GM04504 (cell line): ENCODE results near the gene HSF2.

ENCODE experiments used
- DNase-seq: peaks from one replicate; pipeline ENCODE4 v3.0.0-alpha.2; 2012; ENCODE audit warnings: low read depth

HSF2 gene

DNA sequence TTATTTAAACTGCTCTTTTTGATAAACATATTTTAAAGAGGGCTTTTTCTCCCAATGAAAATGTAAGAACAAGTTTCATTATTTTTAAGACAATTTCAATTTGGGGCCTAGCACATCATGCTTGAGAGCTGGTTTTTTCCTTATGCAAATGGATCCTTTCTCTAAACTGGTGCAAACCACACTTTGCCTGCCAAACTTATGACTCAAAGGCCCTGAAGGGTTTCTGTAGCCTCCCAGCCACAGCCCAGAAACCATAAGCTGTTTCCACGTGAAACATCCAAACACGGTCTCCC lies 451 bp upstream of the HSF2 start:
- no peak for DNase-seq

DNA sequence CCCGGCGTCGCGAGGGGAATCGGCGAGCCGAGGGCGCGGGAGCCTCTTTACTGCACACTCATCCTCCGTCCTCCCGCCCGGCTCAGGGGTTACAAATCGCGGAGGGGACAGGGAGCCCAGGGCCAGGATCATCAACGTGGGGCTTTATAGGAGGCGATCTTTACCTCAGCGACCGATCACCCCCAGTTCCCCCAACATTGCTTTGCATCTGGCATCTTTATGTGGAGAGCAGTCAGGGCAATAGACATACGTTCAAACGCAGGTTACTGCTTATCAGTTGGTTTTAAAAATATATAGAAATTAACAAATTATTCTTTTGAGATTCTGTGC lies 634 bp downstream of the HSF2 start:
- DNase-seq, result no peak

- DNase-seq, result no peak
These were observed 1.1 kb downstream of the HSF2 start for GRCh38 chr6:122400462-122401089.

DNA sequence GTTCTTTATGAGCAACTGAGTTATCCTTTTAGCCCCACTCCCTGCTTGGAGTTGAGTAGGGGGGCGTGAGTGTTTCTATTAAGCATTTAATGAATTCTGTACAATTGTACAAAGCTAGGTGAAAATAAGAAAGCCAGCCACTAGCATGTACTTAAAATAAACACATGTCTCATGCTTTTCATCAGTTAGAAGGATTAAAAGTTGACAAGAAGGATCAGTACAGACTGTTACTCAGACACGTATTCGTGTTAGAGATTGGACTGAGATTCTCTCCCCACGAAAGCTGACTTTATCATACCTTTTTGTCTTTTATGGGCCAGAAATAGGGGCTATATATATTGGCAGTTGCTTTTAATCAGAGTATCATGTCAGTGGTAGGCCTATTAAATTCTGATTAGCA lies 1.7 kb downstream of the HSF2 start:
- DNase-seq, result no peak

DNA sequence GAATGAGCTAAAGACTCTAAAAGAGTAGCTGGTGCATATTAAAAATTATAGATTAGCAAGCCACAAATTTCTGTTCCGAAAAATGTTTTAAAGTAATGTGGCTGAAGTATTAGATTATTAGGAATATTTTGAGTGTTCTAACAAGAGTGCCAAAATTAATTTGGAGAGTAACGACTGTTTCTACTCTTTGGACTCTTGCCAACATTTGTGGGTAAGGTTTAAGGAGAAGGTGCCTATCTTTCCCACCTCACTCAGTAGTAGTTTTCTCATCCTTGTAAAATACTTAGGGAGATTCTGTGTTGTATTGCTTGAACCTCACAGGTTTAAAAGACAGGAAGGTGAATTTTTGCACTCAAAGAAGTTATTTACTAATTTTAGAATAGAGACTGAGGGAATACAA lies 5.0 kb downstream of the HSF2 start:
- DNase-seq, result no peak

GRCh38 chr6:122405417-122405816 lies 6.0 kb downstream of the HSF2 start:
- no peak for DNase-seq

- DNase-seq, result no peak
These were observed 6.7 kb downstream of the HSF2 start for GRCh38 chr6:122406187-122406586.

DNA sequence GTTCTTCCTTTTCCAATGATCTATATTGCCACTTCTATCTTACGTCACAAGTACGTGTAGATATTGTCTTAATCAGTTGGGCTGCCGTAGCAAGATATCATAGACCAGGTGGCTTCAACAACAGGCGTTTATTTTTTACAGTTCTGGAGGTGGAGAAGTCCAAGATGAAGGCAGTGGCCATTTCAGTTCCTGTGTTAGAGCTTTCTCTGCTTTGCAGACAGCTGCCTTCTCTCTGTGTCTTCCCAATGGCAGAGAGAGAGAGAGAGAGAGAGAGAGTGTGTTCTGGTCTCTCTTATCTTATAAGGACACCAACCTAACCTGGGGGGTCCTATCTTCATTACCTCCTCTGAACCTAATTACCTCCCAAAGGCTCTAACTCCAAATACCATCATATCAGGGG lies 8.3 kb downstream of the HSF2 start:
- DNase-seq, result no peak

- no peak for DNase-seq
These were observed 8.8 kb downstream of the HSF2 start for GRCh38 chr6:122408240-122408639.

GRCh38 chr6:122408702-122409458 lies 9.4 kb downstream of the HSF2 start:
- no peak for DNase-seq

DNA sequence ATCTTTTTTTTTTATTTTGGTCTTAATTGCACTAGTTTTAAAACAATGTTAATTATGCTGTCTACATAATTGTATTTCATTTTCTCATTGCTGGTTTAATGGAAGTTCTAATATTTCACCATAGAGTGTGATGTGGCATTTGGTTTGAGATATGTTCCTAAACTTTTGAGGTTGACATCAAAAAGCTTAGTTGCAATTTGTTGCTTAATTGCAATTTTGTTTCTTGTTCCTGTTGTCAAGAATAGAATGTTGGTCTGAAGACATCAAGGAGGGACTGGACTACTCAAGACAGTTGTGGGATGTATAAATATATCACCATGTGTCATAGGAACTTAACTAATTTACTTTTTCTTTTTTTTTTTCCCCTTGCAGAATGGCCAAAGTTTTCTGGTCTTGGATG lies 12.5 kb downstream of the HSF2 start:
- no peak for DNase-seq

- DNase-seq, result no peak
These were observed 17.4 kb downstream of the HSF2 start for GRCh38 chr6:122416825-122417224.

- no peak for DNase-seq
These were observed 22.6 kb downstream of the HSF2 start for GRCh38 chr6:122422003-122422402.

- no peak for DNase-seq
These were observed 23.3 kb downstream of the HSF2 start for GRCh38 chr6:122422614-122423267.

DNA sequence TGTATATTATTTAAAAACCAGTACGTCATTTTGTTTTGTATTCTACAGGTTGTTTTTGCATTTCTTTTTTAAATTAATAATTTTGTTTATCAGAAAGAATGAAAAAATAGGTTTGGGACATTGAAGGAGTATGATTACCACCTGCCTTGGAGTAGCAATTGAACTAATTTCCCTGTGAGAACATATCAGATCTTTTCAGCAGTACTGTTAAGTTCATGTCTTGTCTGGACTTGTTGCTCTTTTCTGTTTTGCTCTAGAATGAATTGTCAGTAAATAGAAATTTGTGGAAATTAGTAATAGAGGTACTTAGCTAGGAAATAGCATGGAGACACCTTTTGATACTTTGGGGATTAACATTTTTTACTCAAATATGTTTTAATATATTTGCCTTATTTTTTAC lies 24.3 kb downstream of the HSF2 start:
- DNase-seq, result no peak

DNA sequence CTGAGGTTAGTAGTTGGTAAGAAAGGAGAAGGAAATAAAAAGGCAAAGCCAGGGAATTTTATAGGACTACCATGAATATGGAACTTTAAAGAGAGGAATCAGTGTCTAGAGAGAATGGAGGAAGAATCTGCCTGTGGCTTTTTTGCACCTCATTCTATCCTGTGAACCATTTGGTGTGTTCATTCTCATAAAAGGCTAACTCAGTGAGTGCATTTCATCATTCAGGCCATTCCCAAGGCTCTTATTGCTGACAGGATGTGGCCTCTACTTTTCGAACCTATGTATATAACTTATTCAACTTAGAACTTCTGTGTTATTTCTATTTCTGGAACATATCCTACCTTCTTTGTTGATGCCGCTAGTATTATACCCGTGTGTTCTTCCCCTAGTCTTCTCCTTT lies 27.1 kb downstream of the HSF2 start:
- DNase-seq, result no peak

DNA sequence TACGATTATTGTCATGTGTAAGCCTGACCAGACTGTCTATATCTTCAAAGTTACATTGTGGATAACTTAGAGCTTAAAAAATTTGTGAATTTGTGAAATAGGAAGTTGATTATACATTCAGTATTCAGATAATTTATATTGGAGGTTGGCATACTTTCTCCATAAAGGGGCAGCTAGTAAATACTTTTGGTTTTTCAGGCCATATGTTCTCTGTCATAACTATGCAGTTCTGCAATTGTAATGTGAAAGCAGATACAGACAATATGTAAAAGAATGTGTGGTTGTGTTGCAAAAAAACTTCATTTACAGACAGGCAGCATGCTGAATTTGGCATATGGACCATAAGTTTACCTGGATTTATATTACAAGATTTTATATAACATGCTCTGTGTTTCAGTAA lies 29.3 kb downstream of the HSF2 start:
- no peak for DNase-seq

GRCh38 chr6:122429323-122429722 lies 29.9 kb downstream of the HSF2 start:
- DNase-seq, result no peak

DNA sequence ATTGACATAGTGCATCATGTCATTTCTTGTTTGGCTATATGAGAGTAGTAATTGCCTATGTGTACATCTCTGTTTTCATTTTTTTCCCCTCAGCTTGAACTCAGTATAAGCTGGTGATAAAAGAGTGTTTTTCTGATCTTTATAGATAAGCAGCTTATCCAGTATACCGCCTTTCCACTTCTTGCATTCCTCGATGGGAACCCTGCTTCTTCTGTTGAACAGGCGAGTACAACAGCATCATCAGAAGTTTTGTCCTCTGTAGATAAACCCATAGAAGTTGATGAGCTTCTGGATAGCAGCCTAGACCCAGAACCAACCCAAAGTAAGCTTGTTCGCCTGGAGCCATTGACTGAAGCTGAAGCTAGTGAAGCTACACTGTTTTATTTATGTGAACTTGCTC lies 32.3 kb downstream of the HSF2 start:
- no peak for DNase-seq

- no peak for DNase-seq
These were observed 33.4 kb downstream of the HSF2 start for GRCh38 chr6:122432816-122433215.

GRCh38 chr6:122438975-122439374 lies 39.5 kb downstream of the HSF2 start:
- no peak for DNase-seq

DNA sequence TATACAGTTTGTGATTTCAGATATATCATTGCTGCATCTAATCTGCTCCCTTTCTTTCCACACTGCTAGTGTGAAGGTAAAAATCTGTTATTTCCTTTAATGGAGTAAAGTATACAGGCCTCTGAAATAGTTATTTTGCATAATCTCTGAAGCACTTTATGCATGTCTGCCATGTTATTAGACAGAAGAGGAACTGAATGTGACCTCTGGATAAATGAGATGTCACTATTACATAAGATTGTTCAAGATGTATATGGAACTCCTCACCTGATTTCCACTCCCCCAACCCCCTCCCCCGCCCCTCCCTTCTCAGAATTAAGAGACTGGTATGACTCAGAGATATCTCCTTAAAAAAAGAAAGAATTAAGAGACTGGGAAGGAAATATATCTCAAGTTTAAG lies 45.8 kb downstream of the HSF2 start:
- no peak for DNase-seq

DNA sequence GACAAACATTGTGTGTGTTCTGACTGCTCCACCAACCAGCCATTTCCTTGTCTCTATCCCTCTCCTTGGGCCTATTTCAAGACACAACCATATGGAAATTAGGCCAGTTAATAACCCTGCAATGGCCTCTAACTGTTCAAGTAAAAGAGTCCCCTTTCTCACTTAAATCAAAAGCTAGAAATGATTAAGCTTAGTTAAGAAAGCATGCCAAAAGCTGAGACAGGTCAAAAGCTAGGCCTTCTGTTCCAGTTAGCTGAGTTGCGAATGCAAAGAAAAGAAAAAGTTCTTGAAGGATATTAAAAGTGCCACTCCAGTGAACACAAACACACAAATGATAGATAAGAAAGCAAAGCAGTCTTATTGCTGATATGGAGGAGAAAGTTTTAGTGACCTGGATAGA lies 49.6 kb downstream of the HSF2 start:
- DNase-seq, result no peak

GRCh38 chr6:122452509-122452908 lies 53.1 kb downstream of the HSF2 start:
- no peak for DNase-seq
